Activated CD8-positive, alpha-beta memory T cell treated with anti-CD3 and anti-CD28 coated beads for 24 hours (primary cell): ENCODE data around the gene RGS2.

Source experiments
- DNase-seq: peaks from one replicate; pipeline ENCODE4 v3.0.0-alpha.2; 2020

Gene RGS2

GRCh38 chr1:192832492-192832891 lies 23.7 kb downstream of the RGS2 start:
- no peak for DNase-seq

- DNase-seq: no peak
These were observed 26.3 kb downstream of the RGS2 start for GRCh38 chr1:192835116-192835515.

GRCh38 chr1:192839162-192840066 lies 30.6 kb downstream of the RGS2 start:
- no peak for DNase-seq

- no peak for DNase-seq
These were observed 35.5 kb downstream of the RGS2 start for GRCh38 chr1:192844360-192844759.

- no peak for DNase-seq
These were observed 38.1 kb downstream of the RGS2 start for GRCh38 chr1:192846950-192847349.

- DNase-seq: no peak
These were observed 40.2 kb downstream of the RGS2 start for GRCh38 chr1:192849011-192849410.

- DNase-seq: no peak
These were observed 40.6 kb downstream of the RGS2 start for GRCh38 chr1:192849442-192849841.

GRCh38 chr1:192852001-192852947 lies 43.4 kb downstream of the RGS2 start:
- DNase-seq: no peak

GRCh38 chr1:192858456-192858855 lies 49.6 kb downstream of the RGS2 start:
- no peak for DNase-seq

- DNase-seq: no peak
These were observed 51.0 kb downstream of the RGS2 start for GRCh38 chr1:192859808-192860207.

- no peak for DNase-seq
These were observed 51.8 kb downstream of the RGS2 start for GRCh38 chr1:192860478-192861185.

GRCh38 chr1:192861860-192862259 lies 53.0 kb downstream of the RGS2 start:
- DNase-seq: no peak
